ENCODE results near the gene ZGPAT.

The ZGPAT gene

DNA sequence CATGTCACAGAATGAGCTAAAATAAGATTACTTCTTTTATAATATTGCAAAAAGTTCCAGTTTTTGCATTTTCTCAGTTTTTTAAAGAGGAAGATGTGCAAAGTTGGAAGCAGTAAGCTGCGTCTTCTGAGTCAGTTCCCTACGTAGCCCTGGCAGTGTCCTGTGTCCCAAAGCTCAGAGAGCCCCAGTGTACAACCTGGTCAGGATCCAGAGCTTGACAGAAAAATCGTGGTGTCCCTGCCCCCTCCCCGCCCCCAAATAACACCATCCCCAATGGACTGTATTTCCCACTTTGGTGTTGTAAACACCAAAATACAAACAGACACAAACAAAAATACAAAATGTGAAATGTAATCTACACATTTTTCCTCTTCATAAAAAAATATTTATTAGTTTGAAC is 36.3 kb downstream of the ZGPAT start:
- no peak for DNase-seq (ENCODE audit: low read depth, low spot score)
- Histone ChIP-seq H3K36me3 (ENCODE audit: insufficient read depth, insufficient read length, low read length) (peaks cover 64% of the 10 kb centered on the region), H3K9me3 (ENCODE audit: insufficient read depth, low read length) (no peaks in the 10 kb centered on the region), H3K4me1 (ENCODE audit: insufficient read depth, insufficient read length) (peaks cover 31% of the 10 kb centered on the region), H3K9ac (ENCODE audit: insufficient read length, low read depth) (no peak overlapping the region), H3K4me3 (ENCODE audit: insufficient read length, low read depth) (no peak overlapping the region), H3K27me3 (ENCODE audit: insufficient read depth, insufficient read length) (no peaks in the 10 kb centered on the region)
- TF ChIP-seq ZNF274 (IDR thresholded peaks at IDR 0.05; ENCODE audit: low read depth, low read length) (no peak), SUZ12 (IDR thresholded peaks at IDR 0.05; ENCODE audit: extremely low read depth, insufficient read depth, insufficient read length) (no peak), YY1 (IDR thresholded peaks at IDR 0.05; ENCODE audit: insufficient read depth, insufficient read length) (no peak)

DNA sequence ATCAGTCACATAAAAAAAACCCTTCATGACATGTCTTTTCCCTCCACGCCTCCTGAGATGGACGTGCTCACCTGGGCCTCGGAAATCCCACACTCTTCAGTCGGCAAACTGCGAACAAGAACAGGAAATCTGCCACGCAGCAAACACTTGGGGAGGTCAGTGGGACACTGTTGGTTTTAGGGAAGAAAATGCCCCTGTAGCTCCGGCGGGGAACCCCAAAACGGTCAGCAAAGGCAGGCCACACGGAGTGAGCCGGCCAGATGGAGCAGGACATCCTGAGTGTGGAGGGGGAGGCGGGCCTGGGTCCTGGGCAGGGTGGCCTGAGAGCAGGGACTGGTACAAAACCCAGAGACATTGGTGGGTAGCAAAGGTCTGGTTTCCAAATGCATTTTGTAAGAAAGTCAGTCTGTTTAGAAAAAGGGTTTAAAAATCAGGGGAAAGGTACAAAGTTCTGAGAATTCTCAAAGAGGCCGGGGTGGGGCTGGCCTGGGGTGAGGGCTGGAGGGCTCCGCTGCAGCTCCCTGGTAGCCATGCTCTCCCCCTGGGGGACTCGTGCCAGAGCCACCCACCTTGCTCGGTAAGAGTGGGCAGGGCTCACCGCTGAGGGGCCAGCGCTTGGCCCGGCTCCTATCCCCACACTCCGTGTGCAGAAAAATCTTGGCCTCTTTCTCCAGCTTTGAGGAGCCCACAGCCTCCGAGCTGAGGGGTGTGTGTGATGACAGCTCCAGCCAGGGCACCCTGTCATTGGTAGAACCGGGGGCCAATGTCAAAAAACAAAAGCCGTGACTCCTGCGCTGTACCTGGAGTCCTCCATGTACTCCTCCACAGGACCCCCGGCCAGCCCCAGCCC is 37.0 kb downstream of the ZGPAT start:
- no peak for DNase-seq (ENCODE audit: low read depth, low spot score)
- H3K9me3 ChIP-seq (ENCODE audit: insufficient read depth, low read length) = no peaks in the 10 kb centered on the region

DNA sequence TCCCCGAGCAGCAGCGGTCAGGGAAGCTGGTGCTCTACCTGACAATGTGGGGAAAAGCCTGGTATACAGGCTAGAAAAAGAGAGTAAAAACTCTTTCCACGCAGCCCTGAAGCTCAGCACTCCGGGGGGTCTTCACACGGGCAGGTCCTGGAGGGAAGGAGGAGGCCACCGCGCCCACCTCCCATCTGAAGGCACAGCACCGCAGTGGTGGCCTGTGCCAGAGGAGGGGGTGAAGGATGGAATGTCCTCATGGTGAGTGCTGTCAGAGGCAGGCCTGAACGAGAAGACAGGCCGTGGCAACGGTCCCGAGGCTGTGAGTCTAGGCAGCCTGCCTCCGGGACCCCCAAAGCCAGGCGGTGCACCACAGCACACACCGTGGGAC is 37.6 kb downstream of the ZGPAT start:
- no peak for DNase-seq (ENCODE audit: low read depth, low spot score)
- peaks cover 30% of the 10 kb centered on the region for H3K4me1 ChIP-seq (ENCODE audit: insufficient read depth, insufficient read length)
- TF ChIP-seq ZNF274 (IDR thresholded peaks at IDR 0.05; ENCODE audit: low read depth, low read length) (no peak), SUZ12 (IDR thresholded peaks at IDR 0.05; ENCODE audit: extremely low read depth, insufficient read depth, insufficient read length) (no peak), YY1 (IDR thresholded peaks at IDR 0.05; ENCODE audit: insufficient read depth, insufficient read length) (no peak)
- H3K27me3 ChIP-seq (ENCODE audit: insufficient read depth, insufficient read length) = no peaks in the 10 kb centered on the region
- H3K9me3 ChIP-seq (ENCODE audit: insufficient read depth, low read length) = no peaks in the 10 kb centered on the region
- no peak overlapping the region for H3K4me3 ChIP-seq (ENCODE audit: insufficient read length, low read depth)
- H3K36me3 ChIP-seq (ENCODE audit: insufficient read depth, insufficient read length, low read length) = peaks cover 67% of the 10 kb centered on the region
- no peak overlapping the region for H3K9ac ChIP-seq (ENCODE audit: insufficient read length, low read depth)

More for the DNA sequence above, 37.0 kb downstream of the ZGPAT start:
- Histone ChIP-seq H3K36me3 (ENCODE audit: insufficient read depth, insufficient read length, low read length) (peaks cover 64% of the 10 kb centered on the region), H3K27me3 (ENCODE audit: insufficient read depth, insufficient read length) (no peaks in the 10 kb centered on the region), H3K9ac (ENCODE audit: insufficient read length, low read depth) (peak overlapping the region; percentile 70), H3K4me3 (ENCODE audit: insufficient read length, low read depth) (no peak overlapping the region), H3K4me1 (ENCODE audit: insufficient read depth, insufficient read length) (peaks cover 30% of the 10 kb centered on the region)
- TF ChIP-seq SUZ12 (IDR thresholded peaks at IDR 0.05; ENCODE audit: extremely low read depth, insufficient read depth, insufficient read length) = no peak

DNA sequence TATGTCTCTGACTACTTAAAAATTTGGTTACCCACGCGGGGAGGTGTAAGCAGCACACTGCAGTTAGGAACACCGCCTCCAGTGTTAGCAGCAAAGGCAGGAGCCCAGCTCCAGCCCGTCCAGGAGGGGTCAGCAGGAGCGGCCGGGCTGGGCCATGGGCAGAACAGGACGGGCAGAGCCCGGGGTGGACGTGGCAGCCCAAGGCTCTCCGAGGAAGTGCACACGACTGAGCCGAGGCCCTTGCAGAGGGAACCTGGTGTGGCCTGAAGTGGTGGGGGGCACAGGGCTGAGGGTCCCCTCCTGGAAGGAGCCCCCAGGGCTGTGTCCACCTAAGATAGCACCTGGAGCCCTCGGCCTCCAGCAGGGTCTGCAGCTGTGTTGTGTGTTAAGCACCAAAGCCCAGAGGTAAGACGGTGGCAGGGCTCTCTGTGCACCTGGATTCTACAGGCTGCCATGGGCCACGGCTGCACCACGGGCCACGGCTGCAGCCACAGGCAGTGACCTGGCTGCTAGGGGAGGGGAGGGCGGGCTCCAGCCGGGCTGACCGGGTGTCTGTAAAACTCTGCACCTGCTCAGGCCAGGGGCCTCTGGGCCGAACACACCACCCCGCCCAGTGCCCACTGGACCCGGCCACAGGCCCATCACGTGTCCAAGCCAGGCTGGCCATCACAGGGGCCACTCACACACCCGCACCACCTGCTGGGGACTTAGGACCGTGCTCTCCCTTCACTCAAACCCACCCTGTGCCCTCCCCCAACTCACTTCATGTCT is 38.3 kb downstream of the ZGPAT start:
- Histone ChIP-seq H3K4me1 (ENCODE audit: insufficient read depth, insufficient read length) (peaks cover 31% of the 10 kb centered on the region), H3K9ac (ENCODE audit: insufficient read length, low read depth) (no peak overlapping the region)
- no peak for DNase-seq (ENCODE audit: low read depth, low spot score)

DNA sequence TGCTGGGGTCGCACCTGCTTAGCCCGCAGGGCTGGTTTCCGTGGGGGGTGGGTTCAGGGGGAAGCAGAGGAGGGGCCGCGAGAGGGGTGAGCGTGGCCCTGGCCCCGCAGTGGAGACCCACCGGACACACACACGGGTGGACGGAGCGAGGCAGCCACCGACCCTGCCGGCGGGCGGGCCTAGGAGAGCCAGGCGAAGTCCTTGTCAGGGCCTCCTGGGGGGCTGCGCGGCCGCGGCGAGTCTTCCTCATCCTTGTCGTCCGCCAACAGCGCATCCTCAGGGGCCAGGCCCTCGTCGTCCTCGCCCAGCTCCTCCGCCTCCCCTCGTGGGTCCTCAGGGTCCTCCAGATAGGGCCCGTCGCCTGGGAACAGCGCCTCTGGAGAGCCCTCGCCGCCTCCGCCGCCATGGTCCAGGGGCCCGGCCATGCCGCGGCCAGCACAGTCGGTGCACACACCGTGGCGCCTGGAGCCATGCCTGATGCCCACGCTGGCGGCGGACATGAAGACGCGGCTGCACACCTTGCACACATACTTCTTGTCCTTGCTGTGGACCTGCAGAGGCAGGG is 39.0 kb downstream of the ZGPAT start:
- Histone ChIP-seq H3K36me3 (ENCODE audit: insufficient read depth, insufficient read length, low read length) (peaks cover 60% of the 10 kb centered on the region), H3K9ac (ENCODE audit: insufficient read length, low read depth) (no peak overlapping the region), H3K27me3 (ENCODE audit: insufficient read depth, insufficient read length) (no peaks in the 10 kb centered on the region), H3K9me3 (ENCODE audit: insufficient read depth, low read length) (no peaks in the 10 kb centered on the region), H3K4me3 (ENCODE audit: insufficient read length, low read depth) (no peak overlapping the region), H3K4me1 (ENCODE audit: insufficient read depth, insufficient read length) (peaks cover 28% of the 10 kb centered on the region)
- TF ChIP-seq YY1 (IDR thresholded peaks at IDR 0.05; ENCODE audit: insufficient read depth, insufficient read length) = no peak
- TF ChIP-seq ZNF274 (IDR thresholded peaks at IDR 0.05; ENCODE audit: low read depth, low read length) = no peak
- no peak for TF ChIP-seq SUZ12 (IDR thresholded peaks at IDR 0.05; ENCODE audit: extremely low read depth, insufficient read depth, insufficient read length)
- no peak for DNase-seq (ENCODE audit: low read depth, low spot score)

More for the DNA sequence above, 38.3 kb downstream of the ZGPAT start:
- no peak overlapping the region for H3K4me3 ChIP-seq (ENCODE audit: insufficient read length, low read depth)
- peaks cover 67% of the 10 kb centered on the region for H3K36me3 ChIP-seq (ENCODE audit: insufficient read depth, insufficient read length, low read length)
- H3K27me3 ChIP-seq (ENCODE audit: insufficient read depth, insufficient read length) = no peaks in the 10 kb centered on the region
- no peaks in the 10 kb centered on the region for H3K9me3 ChIP-seq (ENCODE audit: insufficient read depth, low read length)
- TF ChIP-seq ZNF274 (IDR thresholded peaks at IDR 0.05; ENCODE audit: low read depth, low read length) (no peak), SUZ12 (IDR thresholded peaks at IDR 0.05; ENCODE audit: extremely low read depth, insufficient read depth, insufficient read length) (no peak), YY1 (IDR thresholded peaks at IDR 0.05; ENCODE audit: insufficient read depth, insufficient read length) (no peak)

DNA sequence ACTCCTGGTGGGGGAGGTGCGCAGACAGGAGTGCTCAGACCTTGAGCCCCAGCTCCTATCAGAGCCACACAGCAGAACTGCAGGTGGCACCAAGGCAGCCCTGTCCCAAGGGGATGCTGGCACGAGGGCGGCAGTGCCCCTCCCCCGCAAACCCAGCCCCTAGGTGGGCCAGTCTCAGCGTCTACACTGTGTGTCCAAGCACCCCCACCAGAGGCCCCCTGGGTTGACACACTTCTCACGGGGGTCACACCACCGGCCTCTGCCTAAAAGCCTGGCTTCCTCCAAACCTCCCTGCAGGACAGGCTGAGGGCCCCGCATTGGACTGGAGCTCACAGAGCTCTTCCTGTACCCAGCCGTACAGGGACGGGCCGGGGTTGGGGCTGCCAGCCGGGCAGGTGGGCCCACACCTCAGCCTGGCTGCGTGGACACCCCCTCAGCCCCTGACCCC is 39.8 kb downstream of the ZGPAT start:
- TF ChIP-seq SUZ12 (IDR thresholded peaks at IDR 0.05; ENCODE audit: extremely low read depth, insufficient read depth, insufficient read length) = no peak
- no peak for TF ChIP-seq YY1 (IDR thresholded peaks at IDR 0.05; ENCODE audit: insufficient read depth, insufficient read length)
- no peak for TF ChIP-seq ZNF274 (IDR thresholded peaks at IDR 0.05; ENCODE audit: low read depth, low read length)
- Histone ChIP-seq H3K4me1 (ENCODE audit: insufficient read depth, insufficient read length) (peaks cover 27% of the 10 kb centered on the region), H3K36me3 (ENCODE audit: insufficient read depth, insufficient read length, low read length) (peaks cover 52% of the 10 kb centered on the region), H3K9me3 (ENCODE audit: insufficient read depth, low read length) (no peaks in the 10 kb centered on the region), H3K9ac (ENCODE audit: insufficient read length, low read depth) (no peak overlapping the region), H3K27me3 (ENCODE audit: insufficient read depth, insufficient read length) (no peaks in the 10 kb centered on the region), H3K4me3 (ENCODE audit: insufficient read length, low read depth) (no peak overlapping the region)
- no peak for DNase-seq (ENCODE audit: low read depth, low spot score)
